GM12801 (cell line): ENCODE results near the gene ALK.

Experiments
- CTCF ChIP-seq: IDR thresholded peaks from one replicate; pipeline ENCODE4 v1.5.1; 2011; ENCODE audit warnings: control low read depth; ENCODE audit not compliant: insufficient read length; ENCODE audit errors: extremely low read depth

Gene ALK

GRCh38 chr2:29627279-29627711 lies 294.1 kb downstream of the ALK start:
- no peak for TF ChIP-seq CTCF

- TF ChIP-seq CTCF, result no peak
Measured at GRCh38 chr2:29620890-29621289, 300.5 kb downstream of the ALK start.

- TF ChIP-seq CTCF, result no peak
Measured at GRCh38 chr2:29619689-29620088, 301.7 kb downstream of the ALK start.

- TF ChIP-seq CTCF, result no peak
Measured at GRCh38 chr2:29618024-29618423, 303.4 kb downstream of the ALK start.

- TF ChIP-seq CTCF, result no peak
Measured at GRCh38 chr2:29617351-29617750, 304.0 kb downstream of the ALK start.

- no peak for TF ChIP-seq CTCF
Measured at GRCh38 chr2:29616569-29616968, 304.8 kb downstream of the ALK start.

GRCh38 chr2:29615841-29616240 lies 305.5 kb downstream of the ALK start:
- TF ChIP-seq CTCF, result no peak

GRCh38 chr2:29615183-29615582 lies 306.2 kb downstream of the ALK start:
- no peak for TF ChIP-seq CTCF
